SK-N-SH treated with all-trans-retinoic acid at 6 μM for 48 hours (cell line): ENCODE data around the gene MRPL40.

Experiments used
- ATAC-seq: fragments of 200-7000 bp; cut with Tn5 transposase; 3 replicates; pipeline ENCODE4 v1.9.1; 2020; ENCODE audit warnings: mild to moderate bottlenecking, moderate library complexity
- ARNTL ChIP-seq: fragments of 450-650 bp; formaldehyde crosslinking; IDR thresholded peaks from 2 replicates; pipeline ENCODE4 v1.5.0; 2020; ENCODE audit warnings: low read depth, mild to moderate bottlenecking, moderate library complexity, borderline replicate concordance
- CSDC2 ChIP-seq: fragments of 250-450 bp; sonication (Bioruptor Pico); IDR thresholded peaks from 2 replicates; pipeline ENCODE4 v1.5.0; 2020; ENCODE audit warnings: mild to moderate bottlenecking, moderate library complexity
- GLIS3 ChIP-seq: fragments of 250-450 bp; sonication (Bioruptor Pico); IDR thresholded peaks from 2 replicates; pipeline ENCODE4 v1.5.0; 2020; ENCODE audit warnings: mild to moderate bottlenecking, moderate library complexity
- ISL1 ChIP-seq: fragments of 250-450 bp; sonication (Bioruptor Pico); IDR thresholded peaks from 2 replicates; pipeline ENCODE4 v2.1.2; 2022; ENCODE audit warnings: mild to moderate bottlenecking, moderate library complexity
- PPARA ChIP-seq: fragments of 250-450 bp; sonication (Bioruptor Pico); IDR thresholded peaks from 2 replicates; pipeline ENCODE4 v1.5.0; 2020; ENCODE audit warnings: mild to moderate bottlenecking, borderline replicate concordance
- RARB ChIP-seq: fragments of 250-450 bp; sonication (Bioruptor Pico); IDR thresholded peaks from 2 replicates; pipeline ENCODE4 v1.8.0; 2021; ENCODE audit warnings: mild to moderate bottlenecking, moderate library complexity
- SNAI2 ChIP-seq: fragments of 250-450 bp; sonication (Bioruptor Pico); IDR thresholded peaks from 2 replicates; pipeline ENCODE4 v1.5.0; 2020; ENCODE audit warnings: mild to moderate bottlenecking, moderate library complexity
- TCF4 ChIP-seq: fragments of 250-450 bp; sonication (Bioruptor Pico); IDR thresholded peaks from 2 replicates; pipeline ENCODE4 v1.8.0; 2021; ENCODE audit warnings: mild to moderate bottlenecking, moderate library complexity, borderline replicate concordance
- TOX ChIP-seq: fragments of 250-450 bp; sonication (Bioruptor Pico); IDR thresholded peaks from 2 replicates; pipeline ENCODE4 v1.8.0; 2021; ENCODE audit warnings: mild to moderate bottlenecking, moderate library complexity, borderline replicate concordance
- ZC3H10 ChIP-seq: fragments of 250-450 bp; sonication (Bioruptor Pico); IDR thresholded peaks from 2 replicates; pipeline ENCODE4 v1.5.1; 2021; ENCODE audit warnings: mild to moderate bottlenecking, moderate library complexity
- ZFP3 ChIP-seq: fragments of 250-450 bp; sonication (Bioruptor Pico); IDR thresholded peaks from 2 replicates; pipeline ENCODE4 v1.5.0; 2020; ENCODE audit warnings: mild to moderate bottlenecking, moderate library complexity
- ZFP30 ChIP-seq: fragments of 450-650 bp; formaldehyde crosslinking; IDR thresholded peaks from 2 replicates; pipeline ENCODE4 v1.5.0; 2022; ENCODE audit warnings: mild to moderate bottlenecking, moderate library complexity
- ZNF565 ChIP-seq: fragments of 450-650 bp; formaldehyde crosslinking; conservative IDR thresholded peaks from 2 replicates; pipeline ENCODE4 v1.5.0; 2020; ENCODE audit warnings: low read depth, mild to moderate bottlenecking, moderate library complexity
- ZNF70 ChIP-seq: fragments of 450-650 bp; formaldehyde crosslinking; IDR thresholded peaks from 2 replicates; pipeline ENCODE4 v1.5.0; 2020; ENCODE audit warnings: mild to moderate bottlenecking, moderate library complexity
- ZNF8 ChIP-seq: fragments of 450-650 bp; formaldehyde crosslinking; IDR thresholded peaks from 2 replicates; pipeline ENCODE4 v1.5.0; 2020; ENCODE audit warnings: mild to moderate bottlenecking, moderate library complexity
- TF ChIP-seq, protein P1 (sequence below): fragments of 250-450 bp; sonication (Bioruptor Pico); IDR thresholded peaks from 2 replicates; pipeline ENCODE4 v1.8.0; 2021; ENCODE audit warnings: low read depth, mild to moderate bottlenecking, moderate library complexity, borderline replicate concordance
- TF ChIP-seq, protein P2 (sequence below): fragments of 250-450 bp; sonication (Bioruptor Pico); IDR thresholded peaks from 2 replicates; pipeline ENCODE4 v1.5.0; 2020; ENCODE audit warnings: mild to moderate bottlenecking, moderate library complexity
- TF ChIP-seq, protein P3 (sequence below): fragments of 250-450 bp; sonication (Bioruptor Pico); IDR thresholded peaks from 2 replicates; pipeline ENCODE4 v1.5.1; 2020; ENCODE audit warnings: low read depth, mild to moderate bottlenecking, moderate library complexity
- TF ChIP-seq, protein P4 (sequence below): fragments of 250-450 bp; sonication (Bioruptor Pico); IDR thresholded peaks from 2 replicates; pipeline ENCODE4 v1.5.1; 2021; ENCODE audit warnings: mild to moderate bottlenecking, moderate library complexity

MRPL40 gene

DNA sequence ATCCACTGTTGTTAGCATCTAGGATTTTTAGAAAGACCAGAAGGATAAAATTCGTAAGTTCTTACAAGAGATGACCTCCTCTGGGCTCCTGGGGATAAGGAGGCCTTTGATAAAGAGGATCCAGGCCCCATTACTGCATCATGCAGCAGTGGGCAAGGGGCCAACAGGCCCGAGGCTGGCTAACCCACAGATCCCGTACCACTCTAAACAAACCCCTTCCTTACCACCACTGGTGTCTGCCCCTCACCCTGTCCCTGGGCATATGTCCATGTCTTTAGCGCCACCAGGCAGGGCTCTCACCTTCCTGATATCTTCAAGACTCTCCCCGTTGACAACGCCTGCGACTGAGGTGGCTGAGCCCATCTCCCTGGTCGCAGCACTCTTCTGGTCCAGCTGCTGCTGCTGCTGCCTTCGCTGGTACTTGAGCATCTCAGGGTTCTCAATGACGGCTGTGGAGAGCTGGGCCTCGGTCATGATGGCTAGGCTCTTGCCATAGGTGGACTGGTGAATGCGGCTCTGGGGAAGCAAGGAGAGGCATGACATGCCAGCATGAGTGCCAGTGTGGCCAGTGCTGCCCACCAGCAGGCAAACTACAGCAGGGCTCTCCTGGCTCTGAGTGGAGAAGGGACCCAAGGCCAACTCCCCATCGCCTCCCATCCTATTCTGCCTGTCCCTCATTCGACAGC, 47.0 kb upstream of the MRPL40 start:
- TF ChIP-seq TCF4 (no peak), ARNTL (CRISPR knock-in tag) (no peak), ZC3H10 (CRISPR knock-in tag) (no peak), PPARA (CRISPR knock-in tag) (no peak), SNAI2 (no peak), GLIS3 (CRISPR knock-in tag) (no peak)
- no peak for ATAC-seq

DNA sequence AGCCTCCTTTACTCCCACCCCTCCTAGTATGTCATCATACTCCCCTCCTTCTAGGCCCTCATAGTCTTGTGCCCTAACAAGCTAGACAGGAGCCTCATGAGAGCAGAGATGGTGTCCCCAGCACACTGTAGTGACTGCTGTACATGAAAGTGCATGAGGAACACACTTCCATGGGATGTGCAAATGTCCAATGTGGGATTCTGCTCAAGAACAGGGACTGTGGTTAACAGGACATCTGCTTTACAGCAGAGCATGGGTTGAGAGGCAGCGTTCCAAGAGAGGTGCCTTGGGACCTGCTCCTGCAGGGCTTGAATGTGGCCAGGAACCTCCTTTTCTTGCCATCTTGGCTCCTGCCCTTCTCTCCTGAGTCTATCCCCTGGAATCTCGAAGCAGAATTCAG, 46.1 kb upstream of the MRPL40 start:
- no peak for ATAC-seq
- TF ChIP-seq, protein P1, sequence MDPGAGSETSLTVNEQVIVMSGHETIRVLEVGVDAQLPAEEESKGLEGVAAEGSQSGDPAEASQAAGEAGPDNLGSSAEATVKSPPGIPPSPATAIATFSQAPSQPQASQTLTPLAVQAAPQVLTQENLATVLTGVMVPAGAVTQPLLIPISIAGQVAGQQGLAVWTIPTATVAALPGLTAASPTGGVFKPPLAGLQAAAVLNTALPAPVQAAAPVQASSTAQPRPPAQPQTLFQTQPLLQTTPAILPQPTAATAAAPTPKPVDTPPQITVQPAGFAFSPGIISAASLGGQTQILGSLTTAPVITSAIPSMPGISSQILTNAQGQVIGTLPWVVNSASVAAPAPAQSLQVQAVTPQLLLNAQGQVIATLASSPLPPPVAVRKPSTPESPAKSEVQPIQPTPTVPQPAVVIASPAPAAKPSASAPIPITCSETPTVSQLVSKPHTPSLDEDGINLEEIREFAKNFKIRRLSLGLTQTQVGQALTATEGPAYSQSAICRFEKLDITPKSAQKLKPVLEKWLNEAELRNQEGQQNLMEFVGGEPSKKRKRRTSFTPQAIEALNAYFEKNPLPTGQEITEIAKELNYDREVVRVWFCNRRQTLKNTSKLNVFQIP (CRISPR knock-in tag) = no peak
- TF ChIP-seq TOX (CRISPR knock-in tag) (no peak), ARNTL (CRISPR knock-in tag) (no peak), RARB (CRISPR knock-in tag) (no peak)
- TF ChIP-seq, protein P2, sequence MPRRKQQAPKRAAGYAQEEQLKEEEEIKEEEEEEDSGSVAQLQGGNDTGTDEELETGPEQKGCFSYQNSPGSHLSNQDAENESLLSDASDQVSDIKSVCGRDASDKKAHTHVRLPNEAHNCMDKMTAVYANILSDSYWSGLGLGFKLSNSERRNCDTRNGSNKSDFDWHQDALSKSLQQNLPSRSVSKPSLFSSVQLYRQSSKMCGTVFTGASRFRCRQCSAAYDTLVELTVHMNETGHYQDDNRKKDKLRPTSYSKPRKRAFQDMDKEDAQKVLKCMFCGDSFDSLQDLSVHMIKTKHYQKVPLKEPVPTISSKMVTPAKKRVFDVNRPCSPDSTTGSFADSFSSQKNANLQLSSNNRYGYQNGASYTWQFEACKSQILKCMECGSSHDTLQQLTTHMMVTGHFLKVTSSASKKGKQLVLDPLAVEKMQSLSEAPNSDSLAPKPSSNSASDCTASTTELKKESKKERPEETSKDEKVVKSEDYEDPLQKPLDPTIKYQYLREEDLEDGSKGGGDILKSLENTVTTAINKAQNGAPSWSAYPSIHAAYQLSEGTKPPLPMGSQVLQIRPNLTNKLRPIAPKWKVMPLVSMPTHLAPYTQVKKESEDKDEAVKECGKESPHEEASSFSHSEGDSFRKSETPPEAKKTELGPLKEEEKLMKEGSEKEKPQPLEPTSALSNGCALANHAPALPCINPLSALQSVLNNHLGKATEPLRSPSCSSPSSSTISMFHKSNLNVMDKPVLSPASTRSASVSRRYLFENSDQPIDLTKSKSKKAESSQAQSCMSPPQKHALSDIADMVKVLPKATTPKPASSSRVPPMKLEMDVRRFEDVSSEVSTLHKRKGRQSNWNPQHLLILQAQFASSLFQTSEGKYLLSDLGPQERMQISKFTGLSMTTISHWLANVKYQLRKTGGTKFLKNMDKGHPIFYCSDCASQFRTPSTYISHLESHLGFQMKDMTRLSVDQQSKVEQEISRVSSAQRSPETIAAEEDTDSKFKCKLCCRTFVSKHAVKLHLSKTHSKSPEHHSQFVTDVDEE = no peak

DNA sequence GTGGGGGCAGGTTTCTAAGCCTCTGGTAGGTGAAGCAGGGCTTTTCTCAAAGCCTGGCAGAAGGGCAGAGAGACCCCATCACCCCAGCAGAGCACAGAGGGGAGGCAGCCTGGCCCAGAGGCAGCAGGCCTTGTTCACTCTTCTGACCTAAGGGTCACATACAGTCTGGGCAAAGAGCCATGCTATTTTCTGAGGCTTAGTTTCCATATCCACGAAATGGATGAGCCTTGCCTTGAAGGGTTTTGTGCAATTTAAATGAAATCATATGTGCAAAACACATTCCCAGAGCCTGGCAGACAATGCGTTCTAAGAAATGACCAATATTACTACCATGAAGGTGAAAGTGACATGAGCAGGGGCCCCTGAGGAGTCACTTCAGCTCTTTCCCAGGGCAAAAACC, 45.3 kb upstream of the MRPL40 start:
- TF ChIP-seq ZNF8 = no peak
- no peak for TF ChIP-seq RARB (CRISPR knock-in tag)
- no peak for TF ChIP-seq ZFP3 (CRISPR knock-in tag)
- TF ChIP-seq, protein P2 = no peak
- TF ChIP-seq ISL1 (CRISPR knock-in tag) = no peak
- no peak for TF ChIP-seq ZFP30
- no peak for TF ChIP-seq ZNF70 (CRISPR knock-in tag)
- no peak for TF ChIP-seq ZNF565 (CRISPR knock-in tag)
- TF ChIP-seq, protein P3, sequence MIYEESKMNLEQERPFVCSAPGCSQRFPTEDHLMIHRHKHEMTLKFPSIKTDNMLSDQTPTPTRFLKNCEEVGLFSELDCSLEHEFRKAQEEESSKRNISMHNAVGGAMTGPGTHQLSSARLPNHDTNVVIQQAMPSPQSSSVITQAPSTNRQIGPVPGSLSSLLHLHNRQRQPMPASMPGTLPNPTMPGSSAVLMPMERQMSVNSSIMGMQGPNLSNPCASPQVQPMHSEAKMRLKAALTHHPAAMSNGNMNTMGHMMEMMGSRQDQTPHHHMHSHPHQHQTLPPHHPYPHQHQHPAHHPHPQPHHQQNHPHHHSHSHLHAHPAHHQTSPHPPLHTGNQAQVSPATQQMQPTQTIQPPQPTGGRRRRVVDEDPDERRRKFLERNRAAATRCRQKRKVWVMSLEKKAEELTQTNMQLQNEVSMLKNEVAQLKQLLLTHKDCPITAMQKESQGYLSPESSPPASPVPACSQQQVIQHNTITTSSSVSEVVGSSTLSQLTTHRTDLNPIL = no peak
- TF ChIP-seq CSDC2 (CRISPR knock-in tag) = no peak
- no peak for TF ChIP-seq PPARA (CRISPR knock-in tag)
- TF ChIP-seq, protein P4, sequence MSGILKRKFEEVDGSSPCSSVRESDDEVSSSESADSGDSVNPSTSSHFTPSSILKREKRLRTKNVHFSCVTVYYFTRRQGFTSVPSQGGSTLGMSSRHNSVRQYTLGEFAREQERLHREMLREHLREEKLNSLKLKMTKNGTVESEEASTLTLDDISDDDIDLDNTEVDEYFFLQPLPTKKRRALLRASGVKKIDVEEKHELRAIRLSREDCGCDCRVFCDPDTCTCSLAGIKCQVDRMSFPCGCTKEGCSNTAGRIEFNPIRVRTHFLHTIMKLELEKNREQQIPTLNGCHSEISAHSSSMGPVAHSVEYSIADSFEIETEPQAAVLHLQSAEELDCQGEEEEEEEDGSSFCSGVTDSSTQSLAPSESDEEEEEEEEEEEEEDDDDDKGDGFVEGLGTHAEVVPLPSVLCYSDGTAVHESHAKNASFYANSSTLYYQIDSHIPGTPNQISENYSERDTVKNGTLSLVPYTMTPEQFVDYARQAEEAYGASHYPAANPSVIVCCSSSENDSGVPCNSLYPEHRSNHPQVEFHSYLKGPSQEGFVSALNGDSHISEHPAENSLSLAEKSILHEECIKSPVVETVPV (CRISPR knock-in tag) = no peak
- TF ChIP-seq ZC3H10 (CRISPR knock-in tag) = no peak
- no peak for ATAC-seq
